ENCODE results near the gene TCF23.

TCF23 gene

GRCh38 chr2:27199241-27199640 lies 50.4 kb downstream of the TCF23 start:
- Histone ChIP-seq H2BK120ac (ENCODE audit: low read depth, low read length) (no peak overlapping the region), H2BK5ac (ENCODE audit: low read length) (no peak overlapping the region), H3K4me1 (ENCODE audit: control insufficient read depth, low read depth, low read length) (no peaks in the 10 kb centered on the region), H4K8ac (ENCODE audit: low read depth, low read length) (no peak overlapping the region), H3K27ac (ENCODE audit: low read depth, low read length) (no peak overlapping the region), H3K79me1 (ENCODE audit: low read length) (no peaks in the 10 kb centered on the region), H3K4me2 (ENCODE audit: low read length) (no peak overlapping the region), H3K23ac (ENCODE audit: low read length) (no peak overlapping the region), H2AK5ac (ENCODE audit: low read length) (no peak overlapping the region), H4K5ac (ENCODE audit: low read length) (no peak overlapping the region), H3K9ac (ENCODE audit: low read length) (no peak overlapping the region), H3K56ac (ENCODE audit: low read length) (no peak overlapping the region), H3K36me3 (ENCODE audit: control insufficient read depth, insufficient read depth, low read length) (peaks cover 16% of the 10 kb centered on the region), H3K79me2 (ENCODE audit: control insufficient read depth, insufficient read depth, low read length) (no peaks in the 10 kb centered on the region), H3K27me3 (ENCODE audit: insufficient read depth, low read length, poor library complexity) (no peaks in the 10 kb centered on the region), H3K18ac (ENCODE audit: low read length) (no peak overlapping the region), H2BK15ac (replicated peaks; ENCODE audit: low read depth) (no peak overlapping the region), H3K4ac (ENCODE audit: low read depth, low read length) (no peak overlapping the region), H3K4me3 (ENCODE audit: low read length) (no peak overlapping the region)
- no CpG with 5 or more reads among the region's 2 CpGs for WGBS (ENCODE audit: extremely low coverage, insufficient coverage, low lambda C conversion rate)
- DNase-seq, result no peak

DNA sequence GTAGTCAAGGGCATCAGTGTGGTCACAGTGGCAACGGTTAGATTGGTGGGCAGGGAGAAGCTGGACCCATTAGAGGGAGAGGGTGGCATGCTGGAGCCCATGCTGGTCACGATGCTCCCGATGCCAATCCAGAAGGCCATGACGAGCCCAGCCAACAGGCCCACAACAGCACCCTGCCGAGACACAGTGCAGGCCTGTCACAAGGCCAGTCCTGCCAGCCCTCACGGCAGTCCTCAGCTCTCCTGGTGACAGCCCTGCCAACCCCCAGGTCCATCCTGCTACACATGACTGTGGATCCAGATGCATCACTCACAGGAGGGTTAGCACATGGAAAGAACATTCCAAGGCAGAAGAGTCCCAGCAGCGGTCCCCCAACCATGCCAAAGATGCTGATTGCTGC lies 52.9 kb downstream of the TCF23 start:
- Histone ChIP-seq H2AK5ac (ENCODE audit: low read length) (no peak overlapping the region), H4K8ac (ENCODE audit: low read depth, low read length) (no peak overlapping the region), H3K23ac (ENCODE audit: low read length) (no peak overlapping the region), H3K4ac (ENCODE audit: low read depth, low read length) (no peak overlapping the region), H3K4me3 (ENCODE audit: low read length) (no peak overlapping the region), H3K9ac (ENCODE audit: low read length) (no peak overlapping the region), H3K79me1 (ENCODE audit: low read length) (no peaks in the 10 kb centered on the region), H3K18ac (ENCODE audit: low read length) (no peak overlapping the region), H3K79me2 (ENCODE audit: control insufficient read depth, insufficient read depth, low read length) (no peaks in the 10 kb centered on the region), H2BK5ac (ENCODE audit: low read length) (no peak overlapping the region), H3K36me3 (ENCODE audit: control insufficient read depth, insufficient read depth, low read length) (peaks cover 22% of the 10 kb centered on the region), H4K5ac (ENCODE audit: low read length) (no peak overlapping the region), H3K56ac (ENCODE audit: low read length) (no peak overlapping the region), H3K4me1 (ENCODE audit: control insufficient read depth, low read depth, low read length) (no peaks in the 10 kb centered on the region), H3K27ac (ENCODE audit: low read depth, low read length) (no peak overlapping the region), H3K4me2 (ENCODE audit: low read length) (no peak overlapping the region), H3K27me3 (ENCODE audit: insufficient read depth, low read length, poor library complexity) (no peaks in the 10 kb centered on the region), H2BK15ac (replicated peaks; ENCODE audit: low read depth) (no peak overlapping the region), H2BK120ac (ENCODE audit: low read depth, low read length) (no peak overlapping the region)
- DNase-seq, result no peak
- WGBS (ENCODE audit: extremely low coverage, insufficient coverage, low lambda C conversion rate), result no CpG with 5 or more reads among the region's 7 CpGs

- no peak for DNase-seq
- Histone ChIP-seq H3K56ac (ENCODE audit: low read length) (no peak overlapping the region), H3K18ac (ENCODE audit: low read length) (no peak overlapping the region), H2BK15ac (replicated peaks; ENCODE audit: low read depth) (no peak overlapping the region), H4K5ac (ENCODE audit: low read length) (no peak overlapping the region), H3K4me3 (ENCODE audit: low read length) (no peak overlapping the region), H4K8ac (ENCODE audit: low read depth, low read length) (no peak overlapping the region), H3K79me1 (ENCODE audit: low read length) (peaks cover 4% of the 10 kb centered on the region), H3K27me3 (ENCODE audit: insufficient read depth, low read length, poor library complexity) (no peaks in the 10 kb centered on the region), H3K36me3 (ENCODE audit: control insufficient read depth, insufficient read depth, low read length) (peaks cover 28% of the 10 kb centered on the region), H3K79me2 (ENCODE audit: control insufficient read depth, insufficient read depth, low read length) (no peaks in the 10 kb centered on the region), H2BK5ac (ENCODE audit: low read length) (no peak overlapping the region), H3K27ac (ENCODE audit: low read depth, low read length) (no peak overlapping the region), H3K9ac (ENCODE audit: low read length) (no peak overlapping the region), H3K4me1 (ENCODE audit: control insufficient read depth, low read depth, low read length) (no peaks in the 10 kb centered on the region), H3K4ac (ENCODE audit: low read depth, low read length) (no peak overlapping the region), H3K4me2 (ENCODE audit: low read length) (no peak overlapping the region), H2BK120ac (ENCODE audit: low read depth, low read length) (no peak overlapping the region), H3K23ac (ENCODE audit: low read length) (no peak overlapping the region), H2AK5ac (ENCODE audit: low read length) (no peak overlapping the region)
- no CpG with 5 or more reads among the region's 2 CpGs for WGBS (ENCODE audit: extremely low coverage, insufficient coverage, low lambda C conversion rate)
Measured at GRCh38 chr2:27202854-27203253, 54.0 kb downstream of the TCF23 start.

GRCh38 chr2:27203741-27204140 lies 54.9 kb downstream of the TCF23 start:
- Histone ChIP-seq H3K23ac (ENCODE audit: low read length) (no peak overlapping the region), H2AK5ac (ENCODE audit: low read length) (no peak overlapping the region), H3K56ac (ENCODE audit: low read length) (no peak overlapping the region), H3K27ac (ENCODE audit: low read depth, low read length) (no peak overlapping the region), H2BK15ac (replicated peaks; ENCODE audit: low read depth) (no peak overlapping the region), H4K5ac (ENCODE audit: low read length) (no peak overlapping the region), H3K4me1 (ENCODE audit: control insufficient read depth, low read depth, low read length) (peaks cover 2% of the 10 kb centered on the region), H3K79me1 (ENCODE audit: low read length) (peaks cover 4% of the 10 kb centered on the region), H3K4ac (ENCODE audit: low read depth, low read length) (no peak overlapping the region), H3K36me3 (ENCODE audit: control insufficient read depth, insufficient read depth, low read length) (peaks cover 28% of the 10 kb centered on the region), H4K8ac (ENCODE audit: low read depth, low read length) (no peak overlapping the region), H2BK120ac (ENCODE audit: low read depth, low read length) (no peak overlapping the region), H3K18ac (ENCODE audit: low read length) (no peak overlapping the region), H3K79me2 (ENCODE audit: control insufficient read depth, insufficient read depth, low read length) (peaks cover 1% of the 10 kb centered on the region), H3K4me3 (ENCODE audit: low read length) (no peak overlapping the region), H3K9ac (ENCODE audit: low read length) (no peak overlapping the region), H3K4me2 (ENCODE audit: low read length) (no peak overlapping the region), H2BK5ac (ENCODE audit: low read length) (no peak overlapping the region), H3K27me3 (ENCODE audit: insufficient read depth, low read length, poor library complexity) (no peaks in the 10 kb centered on the region)
- DNase-seq, result no peak
- WGBS (ENCODE audit: extremely low coverage, insufficient coverage, low lambda C conversion rate), result no CpG with 5 or more reads among the region's 9 CpGs

DNA sequence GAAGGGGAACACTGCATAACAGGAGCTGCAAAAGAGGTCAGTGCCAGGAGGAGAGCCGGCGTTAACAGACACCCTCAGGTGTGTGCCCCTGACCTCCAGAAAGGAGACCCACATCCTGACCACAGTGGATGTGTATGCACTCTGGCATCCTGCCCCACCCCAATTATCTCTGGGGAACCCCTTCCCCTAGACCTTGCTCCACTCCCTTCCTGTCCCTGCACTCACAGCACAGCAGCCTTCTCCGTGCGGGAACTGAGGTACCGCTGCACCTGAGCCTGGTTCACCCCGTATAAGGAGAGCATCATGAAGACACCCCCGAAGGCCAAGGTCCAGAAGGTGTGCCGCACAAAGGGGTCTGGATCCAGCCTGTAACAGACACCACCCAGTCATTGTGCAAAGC lies 55.8 kb downstream of the TCF23 start:
- Histone ChIP-seq H4K5ac (ENCODE audit: low read length) (no peak overlapping the region), H3K79me1 (ENCODE audit: low read length) (peaks cover 9% of the 10 kb centered on the region), H2AK5ac (ENCODE audit: low read length) (no peak overlapping the region), H3K18ac (ENCODE audit: low read length) (no peak overlapping the region), H3K4me1 (ENCODE audit: control insufficient read depth, low read depth, low read length) (peaks cover 6% of the 10 kb centered on the region), H3K27ac (ENCODE audit: low read depth, low read length) (no peak overlapping the region), H3K56ac (ENCODE audit: low read length) (no peak overlapping the region), H3K4ac (ENCODE audit: low read depth, low read length) (no peak overlapping the region), H2BK5ac (ENCODE audit: low read length) (no peak overlapping the region), H3K9ac (ENCODE audit: low read length) (no peak overlapping the region), H3K79me2 (ENCODE audit: control insufficient read depth, insufficient read depth, low read length) (peaks cover 5% of the 10 kb centered on the region), H3K4me2 (ENCODE audit: low read length) (no peak overlapping the region), H3K23ac (ENCODE audit: low read length) (no peak overlapping the region), H2BK120ac (ENCODE audit: low read depth, low read length) (no peak overlapping the region), H2BK15ac (replicated peaks; ENCODE audit: low read depth) (no peak overlapping the region), H3K4me3 (ENCODE audit: low read length) (no peak overlapping the region), H4K8ac (ENCODE audit: low read depth, low read length) (no peak overlapping the region), H3K36me3 (ENCODE audit: control insufficient read depth, insufficient read depth, low read length) (peaks cover 29% of the 10 kb centered on the region), H3K27me3 (ENCODE audit: insufficient read depth, low read length, poor library complexity) (no peaks in the 10 kb centered on the region)
- DNase-seq, result no peak
- WGBS (ENCODE audit: extremely low coverage, insufficient coverage, low lambda C conversion rate), result no CpG with 5 or more reads among the region's 8 CpGs

GRCh38 chr2:27205206-27205605 lies 56.4 kb downstream of the TCF23 start:
- Histone ChIP-seq H2BK15ac (replicated peaks; ENCODE audit: low read depth) (no peak overlapping the region), H3K18ac (ENCODE audit: low read length) (no peak overlapping the region), H3K4ac (ENCODE audit: low read depth, low read length) (no peak overlapping the region), H3K4me1 (ENCODE audit: control insufficient read depth, low read depth, low read length) (peaks cover 10% of the 10 kb centered on the region), H4K8ac (ENCODE audit: low read depth, low read length) (no peak overlapping the region), H3K36me3 (ENCODE audit: control insufficient read depth, insufficient read depth, low read length) (peaks cover 27% of the 10 kb centered on the region), H3K79me2 (ENCODE audit: control insufficient read depth, insufficient read depth, low read length) (peaks cover 8% of the 10 kb centered on the region), H2BK120ac (ENCODE audit: low read depth, low read length) (no peak overlapping the region), H4K5ac (ENCODE audit: low read length) (no peak overlapping the region), H3K4me2 (ENCODE audit: low read length) (no peak overlapping the region), H3K27ac (ENCODE audit: low read depth, low read length) (no peak overlapping the region), H2AK5ac (ENCODE audit: low read length) (no peak overlapping the region), H3K23ac (ENCODE audit: low read length) (no peak overlapping the region), H3K4me3 (ENCODE audit: low read length) (no peak overlapping the region), H3K9ac (ENCODE audit: low read length) (no peak overlapping the region), H3K27me3 (ENCODE audit: insufficient read depth, low read length, poor library complexity) (no peaks in the 10 kb centered on the region), H3K79me1 (ENCODE audit: low read length) (peaks cover 11% of the 10 kb centered on the region), H2BK5ac (ENCODE audit: low read length) (no peak overlapping the region), H3K56ac (ENCODE audit: low read length) (no peak overlapping the region)
- DNase-seq, result no peak
- no CpG with 5 or more reads among the region's 8 CpGs for WGBS (ENCODE audit: extremely low coverage, insufficient coverage, low lambda C conversion rate)
